AG09309 (cell line): Measurements from ENCODE around the gene NDFIP1.
A peak's percentile ranks its signal among the peaks of the same experiment; 100 is the strongest.

Experiments used
- DNase-seq: peaks from one replicate; pipeline ENCODE4 v3.0.0-alpha.2; 2010; ENCODE audit warnings: low read depth
- H3K4me3 ChIP-seq: 2 replicates; pipeline ENCODE4 v1.5.1; 2011; ENCODE audit warnings: mild to moderate bottlenecking, low read depth, low read length, moderate library complexity; ENCODE audit not compliant: control insufficient read depth
- TF ChIP-seq, protein P1 (sequence below): IDR thresholded peaks from 2 replicates; pipeline ENCODE4 v1.5.1; 2011; ENCODE audit warnings: mild to moderate bottlenecking, low read depth, low read length, inconsistent platforms; ENCODE audit not compliant: insufficient read depth, control insufficient read depth; ENCODE audit errors: missing control alignments

The NDFIP1 gene

DNA sequence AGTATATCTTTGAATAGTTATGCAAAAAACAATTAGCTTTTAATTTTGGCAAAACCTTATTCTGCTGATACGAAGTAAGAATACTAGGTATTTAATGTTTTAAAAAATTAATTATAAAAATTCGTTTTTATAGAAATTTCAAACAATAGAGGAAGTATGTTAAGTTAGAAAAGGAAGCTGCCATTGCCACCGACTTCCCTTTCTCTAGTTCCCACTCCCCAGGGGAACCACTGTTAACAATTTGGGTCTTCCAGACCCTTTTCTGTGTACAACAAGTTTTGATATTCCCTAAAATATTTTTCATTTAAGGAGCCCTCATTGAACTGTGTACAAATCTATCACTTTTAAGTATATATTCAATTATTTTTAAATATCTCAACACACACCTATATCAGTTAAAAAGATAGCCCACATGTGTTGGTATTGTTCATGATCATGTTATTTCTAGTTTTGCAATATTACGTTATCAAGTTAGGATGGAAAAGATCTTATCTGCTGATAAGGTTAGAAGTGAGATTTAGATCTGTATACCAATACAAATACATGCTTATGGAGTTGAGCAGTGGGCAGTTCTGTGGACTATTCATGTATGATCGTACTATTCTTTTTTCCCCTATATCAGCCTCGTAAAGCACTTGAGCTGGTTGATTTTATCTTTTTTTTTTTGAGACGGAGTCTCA lies 25.9 kb downstream of the NDFIP1 start:
- no peak overlapping the region for H3K4me3 ChIP-seq
- TF ChIP-seq, protein P1, sequence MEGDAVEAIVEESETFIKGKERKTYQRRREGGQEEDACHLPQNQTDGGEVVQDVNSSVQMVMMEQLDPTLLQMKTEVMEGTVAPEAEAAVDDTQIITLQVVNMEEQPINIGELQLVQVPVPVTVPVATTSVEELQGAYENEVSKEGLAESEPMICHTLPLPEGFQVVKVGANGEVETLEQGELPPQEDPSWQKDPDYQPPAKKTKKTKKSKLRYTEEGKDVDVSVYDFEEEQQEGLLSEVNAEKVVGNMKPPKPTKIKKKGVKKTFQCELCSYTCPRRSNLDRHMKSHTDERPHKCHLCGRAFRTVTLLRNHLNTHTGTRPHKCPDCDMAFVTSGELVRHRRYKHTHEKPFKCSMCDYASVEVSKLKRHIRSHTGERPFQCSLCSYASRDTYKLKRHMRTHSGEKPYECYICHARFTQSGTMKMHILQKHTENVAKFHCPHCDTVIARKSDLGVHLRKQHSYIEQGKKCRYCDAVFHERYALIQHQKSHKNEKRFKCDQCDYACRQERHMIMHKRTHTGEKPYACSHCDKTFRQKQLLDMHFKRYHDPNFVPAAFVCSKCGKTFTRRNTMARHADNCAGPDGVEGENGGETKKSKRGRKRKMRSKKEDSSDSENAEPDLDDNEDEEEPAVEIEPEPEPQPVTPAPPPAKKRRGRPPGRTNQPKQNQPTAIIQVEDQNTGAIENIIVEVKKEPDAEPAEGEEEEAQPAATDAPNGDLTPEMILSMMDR: no peak
- DNase-seq: no peak

DNA sequence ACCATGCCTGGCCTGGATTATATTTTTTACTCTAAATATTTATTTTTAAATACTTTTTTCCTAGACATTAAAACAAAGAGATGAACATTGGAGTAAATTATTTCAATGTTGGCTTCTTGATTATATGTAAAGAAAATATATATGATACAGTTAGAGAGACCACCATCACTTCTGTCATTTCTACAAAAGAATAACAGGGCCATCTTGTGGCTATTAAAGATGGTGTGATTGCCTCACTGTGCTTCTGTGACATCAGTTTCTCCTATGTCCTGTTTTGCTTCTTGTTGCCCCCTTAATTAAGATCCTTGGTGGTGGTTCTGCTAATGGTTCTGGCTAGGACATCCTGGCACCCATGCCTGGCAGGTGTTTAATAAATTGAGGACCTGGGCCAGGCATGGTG lies 32.9 kb downstream of the NDFIP1 start:
- TF ChIP-seq, protein P1: no peak
- DNase-seq: no peak
- no peak overlapping the region for H3K4me3 ChIP-seq

DNA sequence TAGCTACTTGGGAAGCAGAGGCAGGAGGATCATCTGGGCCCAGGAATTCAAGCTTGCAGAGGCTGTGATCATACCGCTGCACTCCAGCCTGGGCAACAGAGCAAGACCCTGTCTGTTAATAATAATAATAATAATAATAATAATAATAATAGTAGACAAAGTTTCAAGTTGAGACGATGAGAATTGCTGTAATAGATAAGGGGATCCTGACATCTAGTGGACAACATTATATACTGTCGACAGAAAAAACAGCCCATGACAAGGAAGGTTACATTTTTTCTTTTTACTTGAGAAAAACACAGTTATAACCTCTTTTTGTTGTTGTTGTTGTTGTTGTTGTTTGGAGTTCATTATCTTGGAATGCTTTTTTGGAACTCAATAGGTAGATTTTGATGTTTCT lies 35.3 kb downstream of the NDFIP1 start:
- no peak overlapping the region for H3K4me3 ChIP-seq
- TF ChIP-seq, protein P1: peak; percentile 36
- DNase-seq: no peak

DNA sequence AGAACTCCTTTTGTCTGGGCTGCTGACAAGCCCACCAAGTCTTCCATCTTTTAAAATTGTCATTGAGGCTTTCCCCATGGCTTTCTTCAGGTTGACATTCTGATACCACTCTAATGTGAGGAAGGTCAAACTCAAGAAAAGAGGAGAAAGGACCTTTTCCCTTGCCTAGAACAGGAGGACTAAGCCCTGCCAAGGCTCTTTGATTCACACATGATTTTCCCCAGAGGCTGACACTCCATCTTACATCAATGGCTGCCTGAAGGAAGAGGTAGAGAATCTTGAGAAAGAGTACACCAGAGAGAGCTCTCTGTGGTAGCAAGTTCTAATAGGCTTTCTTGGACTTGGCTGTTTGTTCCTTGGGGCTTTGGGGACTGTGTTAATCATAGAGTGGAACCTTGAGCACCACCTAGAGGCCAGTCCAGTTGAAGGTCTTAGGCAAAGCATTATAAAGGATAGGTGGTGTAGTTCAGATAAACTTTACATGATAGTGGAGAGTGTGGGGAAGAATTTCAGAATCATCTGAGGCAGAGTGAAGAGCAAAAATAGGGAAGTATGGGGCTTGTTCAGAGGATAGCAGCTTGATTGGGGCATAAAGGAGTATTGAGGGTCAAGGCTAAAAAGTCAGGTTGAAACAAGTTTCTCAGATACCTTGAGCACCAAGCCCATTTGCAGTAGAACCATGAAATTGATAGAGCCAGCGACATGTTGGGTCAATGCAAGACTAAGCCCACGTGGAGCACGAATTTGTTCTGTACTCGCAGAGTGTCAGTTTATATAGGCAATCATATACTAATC lies 36.7 kb downstream of the NDFIP1 start:
- DNase-seq: peak; percentile 37
- TF ChIP-seq, protein P1: peak; percentile 79

DNA sequence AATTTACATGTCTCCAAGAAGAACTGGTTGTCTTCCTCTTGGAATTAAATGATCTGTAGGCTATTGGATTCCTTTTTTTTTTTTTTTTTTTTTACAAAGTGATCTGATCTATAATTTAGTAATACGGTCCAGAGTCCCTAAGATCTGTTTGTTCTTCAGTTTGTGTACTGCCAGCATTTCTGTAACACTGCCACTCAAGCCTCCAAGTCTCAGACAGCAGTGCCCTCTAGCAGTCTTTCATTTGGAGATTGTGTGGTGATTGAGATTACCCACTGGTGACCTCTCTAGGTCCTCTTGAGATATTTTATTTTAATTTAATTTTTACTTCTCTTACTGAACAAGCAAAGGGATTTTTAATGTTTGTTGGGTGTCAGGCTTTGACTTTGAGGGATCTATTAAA lies 40.8 kb downstream of the NDFIP1 start:
- DNase-seq: no peak
- no peak overlapping the region for H3K4me3 ChIP-seq
- TF ChIP-seq, protein P1: no peak

More for the DNA sequence above, 36.7 kb downstream of the NDFIP1 start:
- no peak overlapping the region for H3K4me3 ChIP-seq

DNA sequence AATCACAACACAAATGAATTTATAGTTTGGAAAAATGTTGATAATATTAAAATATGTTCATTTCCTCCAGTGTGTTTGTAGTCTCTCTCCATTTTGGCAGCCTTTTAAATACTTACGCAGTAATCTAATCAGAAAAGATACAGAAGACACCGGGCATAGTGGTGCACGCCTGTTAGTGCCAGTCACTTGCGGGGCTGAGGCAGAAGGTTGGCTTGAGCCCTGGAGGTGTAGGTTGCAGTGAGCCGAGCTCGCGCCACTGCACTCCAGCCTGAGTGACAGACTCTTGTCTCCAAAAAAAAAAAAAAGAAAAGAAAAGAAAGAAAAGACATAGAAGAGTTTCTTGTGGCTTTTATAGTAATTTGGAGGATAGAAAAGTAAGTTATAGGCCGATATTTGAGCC lies 41.9 kb downstream of the NDFIP1 start:
- H3K4me3 ChIP-seq: no peak overlapping the region
- no peak for DNase-seq
- TF ChIP-seq, protein P1: no peak
